Urinary bladder (tissue), 4 donors: ENCODE measurements around the gene FOXS1. TPM values are rescaled to one million over a fixed set of nuclear protein-coding genes. Genes with fewer than 3 reads are reported as not detected.

ENCODE experiments used
- DNase-seq: peaks from one replicate; pipeline ENCODE4 v3.0.0-alpha.2; 2015; ENCODE audit errors: extremely low spot score
- H3K27ac ChIP-seq: one replicate; pipeline ENCODE4 v1.5.1; 2013; ENCODE audit warnings: low read depth, mild to moderate bottlenecking, moderate library complexity
- H3K36me3 ChIP-seq: one replicate; pipeline ENCODE4 v1.6.1; 2013; ENCODE audit warnings: mild to moderate bottlenecking, moderate library complexity; ENCODE audit not compliant: insufficient read depth
- H3K4me1 ChIP-seq: one replicate; pipeline ENCODE4 v1.6.1; 2013; ENCODE audit warnings: mild to moderate bottlenecking, moderate library complexity; ENCODE audit not compliant: insufficient read depth
- H3K4me3 ChIP-seq: one replicate; pipeline ENCODE4 v1.5.1; 2013; ENCODE audit warnings: low read depth, low read length
- WGBS: extraction: QIAGEN DNeasy Blood & Tissue Kit; methylation state at CpG from one replicate; pipeline ENCODE4 v1.1.7; 2013; 5-methylcytosine and 5-hydroxymethylcytosine counted together
- polyA plus RNA-seq: library from polyadenylated mRNA; stranded (reverse); fragments of 200-250 nt; gene quantifications from one replicate; pipeline ENCODE4 v1.2.3, GENCODE V29; 2013
- small RNA-seq: library from RNA; depleted of rRNA; stranded (forward); fragments of <200 nt; gene quantifications from one replicate; pipeline ENCODE3, GENCODE V24; 2014
- total RNA-seq: library from RNA; depleted of rRNA; stranded (reverse); fragments of >200 nt; gene quantifications from one replicate; pipeline ENCODE4 v1.2.3, GENCODE V29; 2014
- donor health status: healthy with polysubstance abuse.
- donor health status: healthy.

FOXS1 gene
- total and polyA plus RNA-seq, 2 donors: 1.7 to 4.7 TPM

DNA sequence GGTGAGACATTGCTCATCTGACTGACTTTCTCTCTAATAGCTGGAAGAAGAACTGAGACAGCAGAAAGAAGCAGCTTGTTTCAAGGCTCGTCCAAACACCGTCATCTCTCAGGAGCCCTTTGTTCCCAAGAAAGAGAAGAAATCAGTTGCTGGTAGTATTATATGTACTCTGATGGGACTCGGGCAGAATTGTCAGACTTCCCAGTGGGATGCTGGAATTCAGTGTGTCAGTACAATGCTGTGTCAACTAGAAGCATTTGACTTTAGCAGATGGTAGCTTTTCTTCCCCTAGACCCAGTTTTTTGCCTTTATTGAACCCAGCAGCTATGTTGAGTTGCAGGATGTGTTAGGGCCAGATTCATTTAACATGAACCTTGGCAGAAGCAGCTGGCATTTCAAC is 48.0 kb downstream of the FOXS1 start:
- DNase-seq: no peak
- Histone ChIP-seq H3K36me3 (no peaks in the 10 kb centered on the region), H3K27ac (no peak overlapping the region), H3K4me1 (no peaks in the 10 kb centered on the region), H3K4me3 (no peak overlapping the region)
- WGBS: 90% methylated on average over 3 of the region's 3 CpGs

Small RNA genes within 50 kb of the gene (small RNA-seq; reads per million reads assigned to genes)
- gene AL160175.1: not detected

Other genes starting within 250 kb of the FOXS1 start
- 500 TPM for gene ID1, start 240.3 kb downstream of the FOXS1 start, total RNA-seq
- gene ID1, start 240.3 kb downstream of the FOXS1 start, polyA plus RNA-seq: 683 TPM
- 4.8 TPM for gene COX4I2, start 207.7 kb downstream of the FOXS1 start, total RNA-seq
- 10.1 TPM for gene COX4I2, start 207.7 kb downstream of the FOXS1 start, polyA plus RNA-seq
- 24.2 TPM for gene BCL2L1, start 122.7 kb downstream of the FOXS1 start, total RNA-seq
- 61.3 TPM for gene BCL2L1, start 122.7 kb downstream of the FOXS1 start, polyA plus RNA-seq
- 22.7 TPM for gene TPX2, start 106.3 kb downstream of the FOXS1 start, total RNA-seq
- 0.84 TPM for gene TPX2, start 106.3 kb downstream of the FOXS1 start, polyA plus RNA-seq
- gene MYLK2, start 26.2 kb downstream of the FOXS1 start, total RNA-seq: 1.7 TPM
- not detected for gene MYLK2, start 26.2 kb downstream of the FOXS1 start, polyA plus RNA-seq
- gene DUSP15, start 24.9 kb upstream of the FOXS1 start, total RNA-seq: 1.4 TPM
- 4.0 TPM for gene DUSP15, start 24.9 kb upstream of the FOXS1 start, polyA plus RNA-seq
- 0.26 TPM for gene TTLL9, start 25.0 kb upstream of the FOXS1 start, total RNA-seq
- 0.20 TPM for gene TTLL9, start 25.0 kb upstream of the FOXS1 start, polyA plus RNA-seq
- gene PDRG1, start 106.4 kb upstream of the FOXS1 start, total RNA-seq: 2.9 TPM
- 14.0 TPM for gene PDRG1, start 106.4 kb upstream of the FOXS1 start, polyA plus RNA-seq
- 0.05 TPM for gene XKR7, start 122.5 kb upstream of the FOXS1 start, total RNA-seq
- 0.03 TPM for gene XKR7, start 122.5 kb upstream of the FOXS1 start, polyA plus RNA-seq
- gene CCM2L, start 164.8 kb upstream of the FOXS1 start, total RNA-seq: 5.8 TPM
- gene CCM2L, start 164.8 kb upstream of the FOXS1 start, polyA plus RNA-seq: 9.3 TPM
- gene HCK, start 206.6 kb upstream of the FOXS1 start, total RNA-seq: 8.3 TPM
- gene HCK, start 206.6 kb upstream of the FOXS1 start, polyA plus RNA-seq: 12.2 TPM